Measurements from ENCODE around the gene WDR55. TPM values are rescaled to one million over a fixed set of nuclear protein-coding genes. Genes with fewer than 3 reads are reported as not detected.

The WDR55 gene
- polyA plus RNA-seq, 2 of the 4 experiments (the other 2 are of a cell fraction): 23.3 to 36.2 TPM

DNA sequence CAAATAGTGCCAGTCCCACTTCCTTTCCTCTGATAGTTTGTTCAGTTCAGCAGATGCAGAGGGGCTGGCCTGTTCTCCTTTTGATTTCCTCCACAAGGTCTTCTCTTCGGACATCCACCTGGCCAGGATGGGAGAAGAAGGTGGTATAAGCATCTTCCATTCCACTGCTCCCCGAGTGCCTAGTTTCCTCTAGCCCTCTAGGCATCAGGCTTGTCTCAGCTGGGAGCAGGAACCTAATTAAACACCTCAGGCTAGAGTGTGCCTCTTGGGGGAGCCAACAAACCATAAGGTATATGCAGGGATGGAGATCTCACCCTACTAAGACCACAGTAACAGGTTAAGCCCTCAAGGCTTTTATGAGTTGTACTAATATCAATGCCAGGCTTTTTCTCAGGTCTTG is 9.5 kb downstream of the WDR55 start:
- Histone ChIP-seq H3K9me3 (no peaks in the 10 kb centered on the region), H3K4me2 (no peak overlapping the region), H3K27ac (no peak overlapping the region), H3K4me1 (no peaks in the 10 kb centered on the region), H3K4me3 (no peak overlapping the region)
- FAIRE-seq: no peak
- ChIA-PET POLR2A (interaction anchor here (0.8 to 1.7 kb wide), 4 partner anchors 8 to 27 kb away, joined by 3 to 8 read pairs (median 4); partner anchors contain the start of genes HARS1, HARS2, IK and NDUFA2), CTCF (interaction anchor here (0.8 to 1.2 kb wide), 2 partner anchors 27 to 46 kb away, joined by 3 to 6 read pairs; partner anchors contain the start of genes IK and NDUFA2)
- TF ChIP-seq ZSCAN20 (CRISPR knock-in tag; IDR thresholded peaks at IDR 0.05) (no peak), CEBPB (IDR thresholded peaks at IDR 0.05) (no peak), PHF8 (IDR thresholded peaks at IDR 0.05; ENCODE audit: borderline replicate concordance, low read depth) (no peak), FOXS1 (CRISPR knock-in tag; IDR thresholded peaks at IDR 0.05) (no peak), EHF (CRISPR knock-in tag; IDR thresholded peaks at IDR 0.05) (no peak), CBX8 (IDR thresholded peaks at IDR 0.05) (no peak), RCOR1 (IDR thresholded peaks at IDR 0.05; ENCODE audit: low read depth, low read length) (no peak), NR3C1 (IDR thresholded peaks at IDR 0.05) (no peak), NPAS2 (CRISPR knock-in tag; IDR thresholded peaks at IDR 0.05; ENCODE audit: borderline replicate concordance) (no peak), ESRRA (IDR thresholded peaks at IDR 0.05; ENCODE audit: borderline replicate concordance, low read length) (no peak)
- TF ChIP-seq, protein P1, sequence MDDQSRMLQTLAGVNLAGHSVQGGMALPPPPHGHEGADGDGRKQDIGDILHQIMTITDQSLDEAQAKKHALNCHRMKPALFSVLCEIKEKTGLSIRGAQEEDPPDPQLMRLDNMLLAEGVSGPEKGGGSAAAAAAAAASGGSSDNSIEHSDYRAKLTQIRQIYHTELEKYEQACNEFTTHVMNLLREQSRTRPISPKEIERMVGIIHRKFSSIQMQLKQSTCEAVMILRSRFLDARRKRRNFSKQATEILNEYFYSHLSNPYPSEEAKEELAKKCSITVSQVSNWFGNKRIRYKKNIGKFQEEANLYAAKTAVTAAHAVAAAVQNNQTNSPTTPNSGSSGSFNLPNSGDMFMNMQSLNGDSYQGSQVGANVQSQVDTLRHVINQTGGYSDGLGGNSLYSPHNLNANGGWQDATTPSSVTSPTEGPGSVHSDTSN (IDR thresholded peaks at IDR 0.05): no peak
- TF ChIP-seq, protein P2, sequence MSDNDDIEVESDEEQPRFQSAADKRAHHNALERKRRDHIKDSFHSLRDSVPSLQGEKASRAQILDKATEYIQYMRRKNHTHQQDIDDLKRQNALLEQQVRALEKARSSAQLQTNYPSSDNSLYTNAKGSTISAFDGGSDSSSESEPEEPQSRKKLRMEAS (IDR thresholded peaks at IDR 0.05): no peak
- ATAC-seq: peak in 1 of 2 experiments; percentile 27; a peak in 3 of 6 replicates
- 83% methylated on average over 2 of the region's 2 CpGs for WGBS (ENCODE audit: missing lambda C conversion rate)
- DNase-seq (ENCODE audit: low read depth in 1 of 2, low spot score in 1 of 2): no peak

DNA sequence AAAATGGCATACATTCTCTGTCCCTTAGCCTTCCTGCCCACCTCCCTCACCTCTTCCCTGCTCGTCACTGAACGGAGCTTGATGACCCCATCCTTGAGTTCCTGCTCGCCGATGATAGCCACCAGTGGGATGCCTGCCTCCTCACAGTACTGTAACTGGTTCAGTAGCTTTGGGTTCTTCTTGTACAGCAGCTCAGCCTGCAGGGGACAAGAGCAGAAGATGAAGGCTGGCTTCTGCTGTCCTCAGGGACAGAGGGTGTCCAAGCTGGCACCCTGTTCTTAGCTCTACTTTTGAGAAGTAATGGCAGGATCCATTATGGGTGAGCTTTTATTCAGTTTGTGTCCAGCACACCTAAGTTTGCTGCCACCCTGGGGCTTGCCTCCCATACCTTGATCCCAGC is 9.9 kb downstream of the WDR55 start:
- no peak for FAIRE-seq
- POLR2A ChIA-PET: interaction anchor here (0.8 to 1.7 kb wide), 4 partner anchors 9 to 27 kb away, joined by 3 to 8 read pairs (median 4); partner anchors contain the start of genes HARS1, HARS2, IK and NDUFA2

DNA sequence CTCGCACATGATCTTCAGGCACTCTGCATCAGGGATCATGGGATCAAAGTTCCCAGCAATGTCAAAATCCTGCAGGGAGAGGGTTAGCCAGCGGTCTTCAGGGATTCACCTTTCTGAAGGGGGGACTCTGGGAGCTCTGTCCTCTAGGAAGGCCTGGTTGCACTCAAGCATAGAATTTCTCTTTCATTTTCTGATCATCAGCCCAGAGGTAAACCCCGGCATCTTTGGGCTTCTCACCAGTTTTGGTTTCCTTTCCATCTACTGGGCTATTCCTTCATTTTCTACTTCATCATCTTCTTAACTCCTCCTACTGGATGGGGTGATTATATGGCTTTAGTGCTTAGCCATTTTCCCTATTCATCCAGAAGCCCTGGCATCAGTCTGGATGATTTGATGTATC is 13.2 kb downstream of the WDR55 start:
- DNase-seq (ENCODE audit: low read depth in 1 of 2, low spot score in 1 of 2) (no peak), FAIRE-seq (no peak), ATAC-seq (no peak)
- POLR2A ChIA-PET: no interaction called here
- CTCF ChIA-PET: interaction anchor here (1.8 kb wide), 1 partner anchor 9 kb away, joined by 4 read pairs; no protein-coding TSS in a partner anchor
- no peak overlapping the region for H3K4me3 ChIP-seq
- no peaks in the 10 kb centered on the region for H3K9me3 ChIP-seq
- 95% methylated on average over 3 of the region's 3 CpGs for WGBS (ENCODE audit: missing lambda C conversion rate)
- no peak for TF ChIP-seq JUN (IDR thresholded peaks at IDR 0.05)
- no peak for TF ChIP-seq RAD21 (conservative IDR thresholded peaks at IDR 0.05 in 1 of 2, IDR thresholded peaks at IDR 0.05 in 1 of 2)
- TF ChIP-seq SREBF2 (IDR thresholded peaks at IDR 0.05): no peak
- TF ChIP-seq, protein P2 (IDR thresholded peaks at IDR 0.05): no peak
- no peak for TF ChIP-seq RARB (CRISPR knock-in tag; IDR thresholded peaks at IDR 0.05)
- TF ChIP-seq MAFK (IDR thresholded peaks at IDR 0.05; ENCODE audit: partially characterized antibody): no peak
- TF ChIP-seq EHMT2 (IDR thresholded peaks at IDR 0.05; ENCODE audit: low read depth): no peak
- no peaks in the 10 kb centered on the region for H3K4me1 ChIP-seq
- no peak overlapping the region for H3K27ac ChIP-seq
- H3K4me2 ChIP-seq: no peak overlapping the region

More for the DNA sequence above, 9.9 kb downstream of the WDR55 start:
- CTCF ChIA-PET: interaction anchor here (0.8 to 1.2 kb wide), 2 partner anchors 28 to 46 kb away, joined by 3 to 6 read pairs; partner anchors contain the start of genes IK and NDUFA2
- Histone ChIP-seq H3K4me3 (no peak overlapping the region), H3K4me2 (no peak overlapping the region), H3K27ac (no peak overlapping the region), H3K4me1 (no peaks in the 10 kb centered on the region), H3K9me3 (no peaks in the 10 kb centered on the region)
- DNase-seq (ENCODE audit: low read depth in 1 of 2, low spot score in 1 of 2) (no peak), ATAC-seq (peak in 1 of 2 experiments; percentile 7; a peak in 2 of 6 replicates)
- 99% methylated on average over 4 of the region's 4 CpGs for WGBS (ENCODE audit: missing lambda C conversion rate)
- TF ChIP-seq POLR2A (IDR thresholded peaks at IDR 0.05; ENCODE audit: low read length) (no peak), HOXB13 (CRISPR knock-in tag; IDR thresholded peaks at IDR 0.05; ENCODE audit: low read depth) (no peak), HEYL (CRISPR knock-in tag; IDR thresholded peaks at IDR 0.05) (no peak), ZSCAN20 (CRISPR knock-in tag; IDR thresholded peaks at IDR 0.05) (no peak), JUNB (IDR thresholded peaks at IDR 0.05) (no peak), FOSL2 (IDR thresholded peaks at IDR 0.05) (no peak), FOSL2 (CRISPR knock-in tag; IDR thresholded peaks at IDR 0.05) (no peak), CHD2 (IDR thresholded peaks at IDR 0.05; ENCODE audit: low read length, partially characterized antibody) (no peak), CBX2 (IDR thresholded peaks at IDR 0.05; ENCODE audit: borderline replicate concordance, low read depth) (no peak), SMC3 (IDR thresholded peaks at IDR 0.05) (no peak), KDM1A (IDR thresholded peaks at IDR 0.05; ENCODE audit: low read depth) (no peak), ESRRA (IDR thresholded peaks at IDR 0.05; ENCODE audit: borderline replicate concordance, low read length) (no peak), ZNF302 (CRISPR knock-in tag; IDR thresholded peaks at IDR 0.05) (no peak), CEBPB (IDR thresholded peaks at IDR 0.05) (no peak), KDM5A (IDR thresholded peaks at IDR 0.05) (no peak), HOXA7 (CRISPR knock-in tag; IDR thresholded peaks at IDR 0.05) (no peak), RCOR1 (IDR thresholded peaks at IDR 0.05; ENCODE audit: low read depth, low read length) (no peak), MAZ (IDR thresholded peaks at IDR 0.05; ENCODE audit: borderline replicate concordance, low read depth, low read length) (no peak), NPAS2 (CRISPR knock-in tag; IDR thresholded peaks at IDR 0.05; ENCODE audit: borderline replicate concordance) (no peak)
- TF ChIP-seq, protein P3, sequence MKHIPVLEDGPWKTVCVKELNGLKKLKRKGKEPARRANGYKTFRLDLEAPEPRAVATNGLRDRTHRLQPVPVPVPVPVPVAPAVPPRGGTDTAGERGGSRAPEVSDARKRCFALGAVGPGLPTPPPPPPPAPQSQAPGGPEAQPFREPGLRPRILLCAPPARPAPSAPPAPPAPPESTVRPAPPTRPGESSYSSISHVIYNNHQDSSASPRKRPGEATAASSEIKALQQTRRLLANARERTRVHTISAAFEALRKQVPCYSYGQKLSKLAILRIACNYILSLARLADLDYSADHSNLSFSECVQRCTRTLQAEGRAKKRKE (CRISPR knock-in tag; IDR thresholded peaks at IDR 0.05; ENCODE audit: low read depth): no peak
- TF ChIP-seq, protein P2 (IDR thresholded peaks at IDR 0.05): no peak
